Heart left ventricle (tissue), 13 donors: ENCODE data around the gene FANCG.

Experiments
- POLR2A ChIP-seq, 2 donors: fragments of 450-650 bp; IDR thresholded peaks; one replicate each; pipeline ENCODE4 v1.6.1; 2017; ENCODE audit warnings: antibody characterized with exemption in 2 of 2, mild to moderate bottlenecking in 2 of 2, moderate library complexity in 2 of 2
- TF ChIP-seq, protein P1 (sequence below), 12 donors: fragments of 200-600 bp; sonication (generic) in 4 of 12; IDR thresholded peaks; one replicate each; pipeline versions ENCODE4 v1.5.0 to v1.8.0; 2018 to 2022; ENCODE audit warnings: antibody characterized with exemption in 12 of 12, mild to moderate bottlenecking in 5 of 12
- donor health status: ischemic (EF 13 %, LVEDD 7.1; RV severe dilation, severe dysfunction).
- donor health status: DM: no; HTN: yes; CAD: no.
- donor health status: DM: no; HTN: no; CAD: no.
- donor health status: ischemic (EF 25% LVEDD 6.9; RV normal size, moderate dysfunction).
- donor health status: ischemic (EF 25% LVEDD 5.7; RV mildly dilated, moderate dysfunction).
- donor health status: ischemic (EF 35%, LVEDD 5.7; RV mildly dilated, moderate dysfunction).
- donor health status: nonischemic (EF 11% LVEDD 7.7; RV severe dilation, severe dysfunction).
- donor health status: DM: yes; HTN: yes; CAD: no.
- donor health status: PGD.
- donor health status: ischemic (EF 29% LVEDD 5.4; RV normal size, mild dysfunction).
- donor health status: nonischemic (EF 23%, LVEDD 6.1; RV moderate dilation, normal function).

DNA sequence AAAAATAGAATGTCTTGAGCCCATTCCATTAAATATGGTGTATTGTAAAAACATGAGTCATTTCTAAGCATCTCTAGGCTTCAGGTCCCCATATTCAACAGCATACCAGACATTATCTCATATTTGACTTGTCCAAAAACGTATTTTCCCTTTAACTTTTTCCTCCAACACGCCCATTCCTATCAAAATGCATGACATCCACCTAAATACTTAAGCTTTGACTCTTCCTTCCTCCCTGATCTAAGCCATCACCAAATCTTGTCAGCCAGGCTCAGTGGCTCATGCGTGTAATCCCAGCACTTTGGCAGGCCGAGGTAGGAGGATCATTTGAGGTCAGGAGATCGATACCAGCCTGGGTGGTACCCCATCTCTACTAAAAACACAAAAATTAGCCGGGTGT, 31.2 kb downstream of the FANCG start:
- TF ChIP-seq, protein P1, sequence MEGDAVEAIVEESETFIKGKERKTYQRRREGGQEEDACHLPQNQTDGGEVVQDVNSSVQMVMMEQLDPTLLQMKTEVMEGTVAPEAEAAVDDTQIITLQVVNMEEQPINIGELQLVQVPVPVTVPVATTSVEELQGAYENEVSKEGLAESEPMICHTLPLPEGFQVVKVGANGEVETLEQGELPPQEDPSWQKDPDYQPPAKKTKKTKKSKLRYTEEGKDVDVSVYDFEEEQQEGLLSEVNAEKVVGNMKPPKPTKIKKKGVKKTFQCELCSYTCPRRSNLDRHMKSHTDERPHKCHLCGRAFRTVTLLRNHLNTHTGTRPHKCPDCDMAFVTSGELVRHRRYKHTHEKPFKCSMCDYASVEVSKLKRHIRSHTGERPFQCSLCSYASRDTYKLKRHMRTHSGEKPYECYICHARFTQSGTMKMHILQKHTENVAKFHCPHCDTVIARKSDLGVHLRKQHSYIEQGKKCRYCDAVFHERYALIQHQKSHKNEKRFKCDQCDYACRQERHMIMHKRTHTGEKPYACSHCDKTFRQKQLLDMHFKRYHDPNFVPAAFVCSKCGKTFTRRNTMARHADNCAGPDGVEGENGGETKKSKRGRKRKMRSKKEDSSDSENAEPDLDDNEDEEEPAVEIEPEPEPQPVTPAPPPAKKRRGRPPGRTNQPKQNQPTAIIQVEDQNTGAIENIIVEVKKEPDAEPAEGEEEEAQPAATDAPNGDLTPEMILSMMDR (IDR thresholded peaks at IDR 0.05): no peak
- no peak for TF ChIP-seq POLR2A (IDR thresholded peaks at IDR 0.05)
